Amniotic stem cell (primary cell): Measurements from ENCODE around the gene CCR4.
"Not testable (repeated sequence)": the region's sequence is repeated elsewhere in the genome, so short reads cannot be mapped to it uniquely, and the experiment has no call there.

Experiments
- DNase-seq: peaks from one replicate; lab custom pipeline; 2025; lab: John Stamatoyannopoulos, UW

CCR4 gene

GRCh38 chr3:32983124-32983523 lies 31.7 kb downstream of the CCR4 start:
- DNase-seq: no peak

- not testable (repeated sequence) for DNase-seq
These were observed 33.5 kb downstream of the CCR4 start for GRCh38 chr3:32984918-32985317.

GRCh38 chr3:32989171-32989570 lies 37.7 kb downstream of the CCR4 start:
- DNase-seq: no peak

GRCh38 chr3:32990116-32990515 lies 38.7 kb downstream of the CCR4 start:
- DNase-seq: no peak

- DNase-seq: no peak
These were observed 40.3 kb downstream of the CCR4 start for GRCh38 chr3:32991781-32992180.

- DNase-seq: no peak
These were observed 40.9 kb downstream of the CCR4 start for GRCh38 chr3:32992310-32992686.

- DNase-seq: no peak
These were observed 42.6 kb downstream of the CCR4 start for GRCh38 chr3:32994045-32994444.

GRCh38 chr3:32995098-32995497 lies 43.7 kb downstream of the CCR4 start:
- no peak for DNase-seq

- DNase-seq: no peak
These were observed 44.8 kb downstream of the CCR4 start for GRCh38 chr3:32996048-32996754.

- DNase-seq: no peak
These were observed 45.3 kb downstream of the CCR4 start for GRCh38 chr3:32996755-32997091.

- DNase-seq: no peak
These were observed 47.4 kb downstream of the CCR4 start for GRCh38 chr3:32998631-32999451.

- no peak for DNase-seq
These were observed 49.4 kb downstream of the CCR4 start for GRCh38 chr3:33000691-33001385.

- no peak for DNase-seq
These were observed 50.4 kb downstream of the CCR4 start for GRCh38 chr3:33001889-33002288.

- DNase-seq: no peak
These were observed 51.9 kb downstream of the CCR4 start for GRCh38 chr3:33003308-33003707.

- no peak for DNase-seq
These were observed 52.8 kb downstream of the CCR4 start for GRCh38 chr3:33004205-33004604.

- DNase-seq: no peak
These were observed 53.5 kb downstream of the CCR4 start for GRCh38 chr3:33004961-33005360.
